WI38 (cell line): ENCODE results near the gene RGS7.

Experiments used
- H3K4me3 ChIP-seq: 2 replicates; pipeline ENCODE4 v1.5.1; 2011; ENCODE audit warnings: low read depth, mild to moderate bottlenecking, control low read depth, low read length
- TF ChIP-seq, protein P1 (sequence below): IDR thresholded peaks from 2 replicates; pipeline ENCODE4 v1.5.1; 2012; ENCODE audit warnings: low read depth, mild to moderate bottlenecking, control low read depth, low read length

The RGS7 gene

DNA sequence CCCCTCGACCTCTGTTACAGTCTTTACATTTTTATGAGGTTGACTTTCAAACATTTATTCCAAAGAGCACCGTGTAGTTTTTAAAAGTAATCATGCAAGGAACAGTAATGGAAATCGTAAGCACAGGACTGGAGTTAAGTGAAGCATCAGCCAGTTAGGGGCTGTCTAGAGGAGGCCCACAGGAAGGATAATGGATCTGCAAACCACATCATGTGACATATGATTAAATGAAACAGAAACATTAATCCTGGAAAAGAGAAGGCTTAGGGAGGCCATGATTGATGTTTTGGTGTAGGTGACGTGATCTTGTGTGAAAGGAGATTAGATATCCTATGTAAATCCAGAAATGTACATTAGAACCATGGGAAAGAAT, 25.0 kb downstream of the RGS7 start:
- H3K4me3 ChIP-seq = no peak overlapping the region
- TF ChIP-seq, protein P1, sequence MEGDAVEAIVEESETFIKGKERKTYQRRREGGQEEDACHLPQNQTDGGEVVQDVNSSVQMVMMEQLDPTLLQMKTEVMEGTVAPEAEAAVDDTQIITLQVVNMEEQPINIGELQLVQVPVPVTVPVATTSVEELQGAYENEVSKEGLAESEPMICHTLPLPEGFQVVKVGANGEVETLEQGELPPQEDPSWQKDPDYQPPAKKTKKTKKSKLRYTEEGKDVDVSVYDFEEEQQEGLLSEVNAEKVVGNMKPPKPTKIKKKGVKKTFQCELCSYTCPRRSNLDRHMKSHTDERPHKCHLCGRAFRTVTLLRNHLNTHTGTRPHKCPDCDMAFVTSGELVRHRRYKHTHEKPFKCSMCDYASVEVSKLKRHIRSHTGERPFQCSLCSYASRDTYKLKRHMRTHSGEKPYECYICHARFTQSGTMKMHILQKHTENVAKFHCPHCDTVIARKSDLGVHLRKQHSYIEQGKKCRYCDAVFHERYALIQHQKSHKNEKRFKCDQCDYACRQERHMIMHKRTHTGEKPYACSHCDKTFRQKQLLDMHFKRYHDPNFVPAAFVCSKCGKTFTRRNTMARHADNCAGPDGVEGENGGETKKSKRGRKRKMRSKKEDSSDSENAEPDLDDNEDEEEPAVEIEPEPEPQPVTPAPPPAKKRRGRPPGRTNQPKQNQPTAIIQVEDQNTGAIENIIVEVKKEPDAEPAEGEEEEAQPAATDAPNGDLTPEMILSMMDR = no peak

DNA sequence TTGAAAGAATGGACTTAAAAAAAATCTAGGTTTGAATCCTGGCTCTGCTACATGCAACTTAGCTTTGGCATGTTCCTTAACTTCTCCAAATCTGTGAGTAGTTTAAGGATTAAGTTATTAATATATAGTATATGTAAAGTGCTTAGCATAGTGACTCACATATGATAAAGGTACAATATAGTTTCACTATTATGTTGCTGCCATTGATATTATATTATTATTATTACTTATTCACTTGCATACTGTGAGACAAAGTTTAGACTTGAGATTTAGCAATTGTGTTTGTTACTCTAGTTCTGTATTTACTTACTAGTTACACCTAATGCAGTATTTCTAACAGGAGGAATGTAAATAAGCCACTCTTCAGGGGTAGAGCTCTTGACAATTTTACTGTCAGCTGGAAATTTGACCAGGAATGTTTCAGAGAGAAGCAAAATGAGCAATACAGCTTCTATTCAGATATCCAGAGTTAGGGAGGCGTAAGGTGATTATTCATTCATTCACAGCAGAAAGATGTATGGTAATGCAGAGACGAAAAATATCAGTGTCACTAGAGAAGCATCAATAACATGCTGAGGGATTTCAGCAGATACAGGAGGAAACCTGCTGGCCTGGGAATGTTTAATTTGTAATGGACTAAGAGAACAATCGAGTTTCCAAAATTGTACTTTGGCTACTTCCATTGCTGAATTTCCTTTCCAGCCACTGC, 25.5 kb downstream of the RGS7 start:
- TF ChIP-seq, protein P1 = no peak
- no peak overlapping the region for H3K4me3 ChIP-seq

DNA sequence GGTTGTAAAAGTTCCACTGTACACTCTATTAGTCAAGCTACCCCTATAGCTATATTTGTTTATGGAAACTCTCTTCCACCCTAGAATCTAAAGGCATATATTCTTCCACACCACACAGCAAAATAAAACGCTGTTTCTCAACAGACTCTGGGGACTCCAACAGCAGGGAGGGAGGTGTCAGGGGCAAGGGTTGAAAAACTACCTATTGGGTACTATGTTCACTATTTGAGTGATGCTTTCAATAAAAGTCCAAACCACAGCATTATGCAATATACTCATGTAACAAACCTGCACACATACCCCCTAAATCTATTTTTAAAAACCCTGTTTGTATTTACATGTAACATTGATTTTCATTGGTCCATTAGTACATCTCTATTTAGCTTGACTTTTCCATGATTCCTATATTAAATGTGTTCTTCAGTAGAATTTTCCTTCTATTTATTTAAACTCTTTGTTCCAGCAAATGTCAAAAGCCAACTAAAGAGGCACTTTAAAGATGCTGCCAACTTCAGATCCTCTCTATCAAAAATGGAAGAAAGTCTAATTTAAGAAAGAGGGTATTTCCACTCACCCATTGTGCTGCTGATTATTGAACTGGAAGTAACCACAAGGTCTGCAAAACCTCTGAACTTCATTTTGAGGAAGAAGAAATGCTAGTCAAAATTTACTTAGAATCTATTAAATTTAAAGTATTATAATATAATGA, 26.2 kb downstream of the RGS7 start:
- TF ChIP-seq, protein P1 = no peak
- H3K4me3 ChIP-seq = no peak overlapping the region

DNA sequence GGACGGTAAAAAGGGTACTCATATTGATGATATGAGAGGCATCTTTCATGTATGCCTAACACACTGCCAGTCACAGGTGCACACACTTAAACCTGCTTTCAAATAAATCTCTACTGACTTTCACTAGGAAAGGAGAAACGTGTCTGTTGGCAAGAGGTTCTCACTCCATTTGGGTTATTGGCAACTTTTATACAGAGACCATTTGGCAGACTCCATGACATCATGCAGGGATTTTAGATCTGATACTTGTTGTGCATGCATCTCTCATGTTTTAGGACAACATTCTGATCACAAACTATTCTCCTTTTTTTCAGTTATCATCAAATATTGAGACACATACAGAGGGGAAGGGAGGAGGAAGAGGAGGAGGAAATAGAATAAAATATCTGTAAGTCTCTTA, 31.5 kb downstream of the RGS7 start:
- TF ChIP-seq, protein P1 = no peak

DNA sequence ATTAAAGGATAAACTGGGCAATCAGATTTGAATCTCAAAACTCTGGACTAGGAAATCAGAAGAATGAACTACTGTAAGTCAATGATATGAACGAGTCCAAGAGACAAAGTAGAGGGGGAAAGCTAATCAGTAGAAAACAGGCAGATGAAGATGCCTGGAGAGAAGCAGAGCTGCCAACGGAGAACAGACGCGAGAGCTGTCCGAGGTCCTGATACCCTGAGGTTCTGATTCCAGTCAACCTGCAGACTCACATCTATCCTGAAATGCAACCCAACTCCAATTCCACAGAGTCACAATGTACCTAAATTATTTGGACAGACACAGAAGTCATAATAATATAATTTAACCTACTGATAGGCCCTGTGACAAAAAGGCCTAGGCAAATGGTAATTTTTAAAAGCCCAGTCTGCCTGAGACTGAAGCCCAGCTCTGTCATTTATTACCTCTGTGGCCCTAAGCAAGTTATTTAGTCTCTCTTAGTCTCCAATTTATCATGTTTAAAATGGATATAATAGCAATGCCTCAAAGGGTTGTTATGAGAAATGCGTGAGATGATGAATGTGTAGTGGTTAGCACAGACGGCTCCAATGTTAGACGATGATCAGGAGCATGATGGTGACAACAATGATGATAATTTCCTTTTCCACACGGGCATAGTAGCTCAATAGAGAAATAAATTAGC, 33.4 kb downstream of the RGS7 start:
- no peak overlapping the region for H3K4me3 ChIP-seq
- TF ChIP-seq, protein P1 = no peak

More for the DNA sequence above, 31.5 kb downstream of the RGS7 start:
- H3K4me3 ChIP-seq = no peak overlapping the region

DNA sequence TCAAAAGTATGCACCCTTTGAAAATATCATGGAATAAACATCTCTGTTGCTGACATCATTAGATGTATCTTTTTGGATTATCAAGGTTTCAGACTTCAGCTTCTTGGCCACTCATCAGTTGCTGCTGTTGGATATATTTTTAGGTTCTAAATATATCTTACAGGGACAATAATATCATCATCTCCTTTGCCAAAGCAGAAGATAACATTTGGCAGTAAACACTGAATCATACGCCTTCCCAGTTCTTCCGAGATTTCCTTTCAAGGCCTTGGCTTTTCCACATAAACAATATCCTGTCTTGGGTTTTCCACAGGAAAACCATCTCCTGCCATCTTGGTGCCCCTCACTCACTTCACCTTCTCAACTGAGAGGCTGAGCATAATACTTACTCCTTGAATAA, 39.3 kb downstream of the RGS7 start:
- TF ChIP-seq, protein P1 = no peak
- H3K4me3 ChIP-seq = no peak overlapping the region

DNA sequence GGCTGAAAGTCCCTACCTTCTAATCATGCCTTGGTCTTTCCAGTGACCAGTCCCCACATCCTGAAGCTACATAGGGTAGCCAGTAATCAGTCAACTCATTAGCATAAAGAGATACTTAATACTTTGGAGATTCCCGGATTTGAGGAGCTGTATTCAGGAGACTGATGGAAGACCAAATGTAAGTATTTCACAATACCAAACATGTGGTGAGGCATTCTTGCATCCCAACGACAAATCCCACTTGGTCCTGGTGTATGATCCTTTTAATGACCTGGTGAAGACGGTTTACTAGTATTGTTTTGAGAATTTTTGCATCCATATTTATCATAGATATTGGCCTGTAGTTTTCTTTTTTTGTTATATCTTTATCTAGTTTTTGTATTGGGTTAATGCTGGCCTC, 40.6 kb downstream of the RGS7 start:
- no peak overlapping the region for H3K4me3 ChIP-seq
- TF ChIP-seq, protein P1 = no peak
